ENCODE data around the gene ARVCF.
A peak's percentile ranks its signal among the peaks of the same experiment; 100 is the strongest.

Gene ARVCF, protein sequence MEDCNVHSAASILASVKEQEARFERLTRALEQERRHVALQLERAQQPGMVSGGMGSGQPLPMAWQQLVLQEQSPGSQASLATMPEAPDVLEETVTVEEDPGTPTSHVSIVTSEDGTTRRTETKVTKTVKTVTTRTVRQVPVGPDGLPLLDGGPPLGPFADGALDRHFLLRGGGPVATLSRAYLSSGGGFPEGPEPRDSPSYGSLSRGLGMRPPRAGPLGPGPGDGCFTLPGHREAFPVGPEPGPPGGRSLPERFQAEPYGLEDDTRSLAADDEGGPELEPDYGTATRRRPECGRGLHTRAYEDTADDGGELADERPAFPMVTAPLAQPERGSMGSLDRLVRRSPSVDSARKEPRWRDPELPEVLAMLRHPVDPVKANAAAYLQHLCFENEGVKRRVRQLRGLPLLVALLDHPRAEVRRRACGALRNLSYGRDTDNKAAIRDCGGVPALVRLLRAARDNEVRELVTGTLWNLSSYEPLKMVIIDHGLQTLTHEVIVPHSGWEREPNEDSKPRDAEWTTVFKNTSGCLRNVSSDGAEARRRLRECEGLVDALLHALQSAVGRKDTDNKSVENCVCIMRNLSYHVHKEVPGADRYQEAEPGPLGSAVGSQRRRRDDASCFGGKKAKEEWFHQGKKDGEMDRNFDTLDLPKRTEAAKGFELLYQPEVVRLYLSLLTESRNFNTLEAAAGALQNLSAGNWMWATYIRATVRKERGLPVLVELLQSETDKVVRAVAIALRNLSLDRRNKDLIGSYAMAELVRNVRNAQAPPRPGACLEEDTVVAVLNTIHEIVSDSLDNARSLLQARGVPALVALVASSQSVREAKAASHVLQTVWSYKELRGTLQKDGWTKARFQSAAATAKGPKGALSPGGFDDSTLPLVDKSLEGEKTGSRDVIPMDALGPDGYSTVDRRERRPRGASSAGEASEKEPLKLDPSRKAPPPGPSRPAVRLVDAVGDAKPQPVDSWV

DNA sequence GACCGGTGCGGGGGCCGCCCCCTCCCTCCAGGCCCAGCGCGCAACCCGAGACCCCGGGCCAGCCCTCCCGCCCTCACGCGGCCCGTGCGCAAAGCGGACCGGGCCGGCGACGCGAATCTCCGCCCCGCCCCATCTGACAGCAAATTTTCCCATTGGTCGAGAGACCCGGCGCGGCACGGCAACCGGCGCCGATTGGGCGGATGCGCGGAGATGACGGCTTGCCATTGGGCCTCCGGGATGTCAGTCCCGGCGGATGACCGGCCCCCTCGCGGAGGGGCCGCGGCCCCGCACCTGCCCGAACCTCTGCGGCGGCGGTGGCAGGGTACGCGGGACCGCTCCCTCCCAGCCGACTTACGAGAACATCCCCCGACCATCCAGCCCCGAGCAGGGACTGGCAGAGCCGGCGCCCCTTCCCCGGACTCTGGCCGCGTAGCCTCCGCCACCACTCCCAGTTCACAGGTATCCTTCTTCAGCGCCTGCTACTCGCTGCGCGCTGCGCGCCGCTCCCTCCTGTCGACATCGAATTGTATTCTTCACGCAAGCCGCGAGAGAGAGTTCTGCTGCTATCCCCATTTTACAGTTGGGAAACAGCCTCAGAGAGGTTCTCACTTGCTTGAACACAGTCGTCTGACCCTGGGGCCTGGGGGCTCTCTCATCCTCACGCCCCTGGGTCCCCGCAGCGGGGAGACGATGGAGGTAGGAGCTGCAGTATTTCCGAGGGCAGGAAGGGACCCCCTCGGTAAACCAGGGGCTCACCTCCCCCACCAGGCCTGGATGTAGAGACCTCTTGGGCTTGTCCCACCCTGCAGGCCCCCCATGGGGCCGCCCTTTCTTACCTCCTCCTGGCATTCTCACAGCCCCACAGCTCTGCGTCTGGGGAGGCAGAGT, at the start of gene ARVCF:
Gene ARVCF, minus strand, starts transcription at position 90 of the 888 bp plus-strand sequence. CDS start 26,029 bp downstream, outside the sequence.
- peak; percentile 36 for DNase-seq

DNA sequence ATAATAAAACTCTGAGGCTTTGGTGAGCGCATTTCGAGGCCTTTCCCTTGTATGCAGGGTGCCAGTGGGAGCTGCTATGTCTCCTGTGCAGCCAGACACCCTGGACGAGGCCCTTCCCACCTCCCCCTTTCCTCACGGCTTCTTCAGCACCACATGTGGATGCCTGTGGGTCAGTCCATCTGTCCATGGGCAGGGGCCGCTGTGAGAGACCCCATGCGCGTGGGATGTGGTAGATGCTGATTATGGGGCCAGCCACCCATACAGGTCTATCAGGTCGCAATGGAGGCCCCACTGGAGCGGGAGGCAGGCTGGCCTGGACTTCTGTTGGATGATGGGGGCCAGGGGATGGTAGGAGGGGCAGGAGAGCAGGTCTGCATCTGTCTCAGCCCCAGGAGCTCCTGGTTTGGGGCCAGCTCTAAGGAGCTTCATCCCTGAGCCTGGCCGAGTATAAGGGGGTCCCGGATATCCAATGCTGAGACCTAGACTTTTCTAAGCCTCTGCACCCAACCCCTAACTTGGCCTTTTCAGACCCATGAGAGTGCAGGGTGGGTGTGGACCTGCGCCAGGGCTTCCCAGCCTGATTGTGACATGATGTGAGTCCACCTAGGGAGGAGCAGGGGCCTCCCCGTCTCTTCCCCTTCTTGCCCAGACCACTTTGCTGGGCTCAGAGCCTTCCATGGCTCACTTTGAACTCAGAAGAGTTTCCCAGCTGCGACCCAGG, 49.4 kb upstream of the ARVCF start:
- no peak for DNase-seq

DNA sequence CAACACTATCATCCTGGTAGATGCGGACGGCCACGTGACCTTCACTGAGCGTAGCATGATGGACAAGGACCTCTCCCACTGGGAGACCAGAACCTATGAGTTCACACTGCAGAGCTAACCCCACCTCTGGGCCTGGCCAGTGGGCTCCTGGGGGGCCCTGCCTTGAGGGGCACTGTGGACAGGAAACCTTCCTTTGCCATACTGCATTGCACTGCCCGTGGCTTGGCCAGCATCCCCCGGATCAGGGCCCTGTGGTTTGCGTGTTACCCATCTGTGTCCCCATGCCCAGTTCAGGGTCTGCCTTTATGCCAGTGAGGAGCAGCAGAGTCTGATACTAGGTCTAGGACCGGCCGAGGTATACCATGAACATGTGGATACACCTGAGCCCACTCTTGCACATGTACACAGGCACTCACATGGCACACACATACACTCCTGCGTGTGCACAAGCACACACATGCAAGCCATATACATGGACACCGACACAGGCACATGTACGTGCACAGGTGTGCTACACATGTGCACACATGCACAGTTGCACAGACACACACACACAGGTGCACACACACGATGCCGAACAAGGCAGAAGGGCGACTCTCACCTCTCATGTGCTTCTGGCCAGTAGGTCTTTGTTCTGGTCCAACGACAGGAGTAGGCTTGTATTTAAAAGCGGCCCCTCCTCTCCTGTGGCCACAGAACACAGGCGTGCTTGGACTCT, 48.1 kb upstream of the ARVCF start:
- no peak for DNase-seq

DNA sequence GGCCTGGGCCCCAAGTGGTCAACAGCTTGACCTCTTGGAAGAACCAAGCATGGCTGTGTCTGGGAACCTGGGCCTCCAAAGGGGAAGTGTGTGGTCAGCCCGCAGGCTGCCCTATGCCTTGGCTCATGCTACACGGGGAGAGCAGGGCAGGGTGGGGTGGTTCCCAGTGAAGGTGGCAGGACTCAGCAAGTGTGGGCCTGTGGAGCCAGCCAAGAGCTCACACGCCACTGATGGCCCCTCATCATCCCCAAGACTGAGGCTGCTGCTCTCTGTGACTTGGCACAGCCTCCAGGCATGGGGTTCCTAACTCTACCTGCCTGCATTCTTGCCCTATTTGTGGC, 47.5 kb upstream of the ARVCF start:
- no peak for DNase-seq

DNA sequence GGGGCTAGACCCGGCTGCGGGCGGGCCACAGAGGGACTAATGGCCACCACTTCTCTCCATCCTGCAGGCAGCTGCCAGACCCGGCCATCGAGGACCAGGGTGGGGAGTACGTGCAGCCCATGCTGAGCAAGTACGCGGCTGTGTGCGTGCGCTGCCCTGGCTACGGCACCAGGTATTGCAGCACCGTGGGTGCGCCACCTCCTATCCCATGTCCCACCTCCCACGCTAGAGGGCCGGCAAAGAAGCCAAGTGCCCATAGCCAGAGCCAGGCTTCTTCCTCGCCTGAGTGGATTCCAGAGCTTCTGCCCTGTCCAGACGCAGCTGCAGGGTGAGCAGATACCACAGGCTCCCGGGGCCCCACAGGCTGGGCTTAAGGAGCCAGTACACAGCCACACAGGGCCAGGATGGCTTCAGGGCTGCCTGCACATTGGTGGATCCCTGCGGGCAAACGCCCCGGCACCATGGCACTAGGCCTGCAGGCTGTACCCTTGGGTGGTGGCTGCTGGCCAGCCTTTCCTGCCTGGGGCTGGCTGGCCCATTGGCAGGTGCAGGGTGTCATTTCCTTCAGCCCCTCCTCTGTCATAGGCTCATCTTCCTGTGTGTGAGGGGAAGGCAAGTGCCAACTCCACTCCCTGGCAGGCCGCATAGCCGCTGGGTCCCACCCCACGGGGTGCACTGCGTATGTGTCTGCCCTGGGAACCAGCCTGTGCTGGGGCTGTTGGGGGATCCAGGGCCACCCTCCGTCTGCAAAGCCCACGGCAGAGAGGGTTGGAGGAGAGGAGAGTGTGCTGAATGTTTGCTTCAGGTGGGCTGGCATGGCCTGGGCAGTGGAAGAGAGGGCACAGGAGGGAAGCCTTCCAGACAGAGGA, 46.9 kb upstream of the ARVCF start:
- no peak for DNase-seq

DNA sequence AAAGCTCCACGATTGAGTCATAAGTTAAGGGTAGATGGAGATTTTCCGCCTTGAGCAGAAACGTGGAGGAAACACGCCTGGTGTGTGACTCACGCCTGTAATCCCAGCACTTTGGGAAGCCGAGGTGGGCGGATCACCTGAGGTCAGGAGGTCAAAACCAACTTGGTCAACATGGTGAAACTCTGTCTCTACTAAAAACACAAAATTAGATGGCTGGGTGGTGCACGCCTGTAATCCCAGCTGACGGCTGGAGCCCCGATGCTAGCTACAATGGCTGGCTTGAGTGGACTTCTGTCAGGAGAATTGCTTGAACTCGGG, 46.1 kb upstream of the ARVCF start:
- DNase-seq, result no peak

DNA sequence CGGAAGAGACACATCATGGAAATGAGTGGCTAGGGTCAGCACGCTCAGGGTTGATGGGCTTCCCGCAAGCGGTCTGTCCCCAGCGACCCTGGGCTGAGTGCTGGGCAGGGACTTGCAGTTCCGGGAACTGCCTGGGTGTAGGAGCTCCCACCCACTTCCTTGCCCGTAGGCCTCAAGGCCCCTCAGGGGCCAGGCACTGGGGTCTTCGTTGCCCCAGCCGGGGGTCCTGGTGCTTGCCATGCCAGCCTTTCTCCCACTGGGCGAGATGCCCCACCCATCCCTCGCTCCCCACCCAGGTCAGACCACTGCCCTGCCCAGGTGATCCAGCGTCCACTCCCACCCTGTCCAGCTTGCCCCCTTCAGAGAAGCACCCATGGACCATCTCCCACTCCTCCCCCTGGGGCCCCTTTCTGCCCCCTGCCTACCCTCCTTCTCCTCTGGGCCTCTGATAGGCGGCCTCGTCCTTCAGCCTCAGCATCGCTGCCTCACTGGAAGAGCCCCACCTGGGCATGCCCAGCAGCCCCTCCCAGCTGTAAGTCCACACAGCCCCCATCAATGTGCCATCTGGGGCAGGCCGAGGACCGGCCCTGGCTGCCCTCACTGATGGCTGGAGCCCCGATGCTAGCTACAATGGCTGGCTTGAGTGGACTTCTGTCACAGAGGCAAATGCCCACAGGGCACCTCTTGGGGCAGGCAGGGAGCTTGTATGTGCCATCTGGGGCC, 45.6 kb upstream of the ARVCF start:
- DNase-seq, result no peak

DNA sequence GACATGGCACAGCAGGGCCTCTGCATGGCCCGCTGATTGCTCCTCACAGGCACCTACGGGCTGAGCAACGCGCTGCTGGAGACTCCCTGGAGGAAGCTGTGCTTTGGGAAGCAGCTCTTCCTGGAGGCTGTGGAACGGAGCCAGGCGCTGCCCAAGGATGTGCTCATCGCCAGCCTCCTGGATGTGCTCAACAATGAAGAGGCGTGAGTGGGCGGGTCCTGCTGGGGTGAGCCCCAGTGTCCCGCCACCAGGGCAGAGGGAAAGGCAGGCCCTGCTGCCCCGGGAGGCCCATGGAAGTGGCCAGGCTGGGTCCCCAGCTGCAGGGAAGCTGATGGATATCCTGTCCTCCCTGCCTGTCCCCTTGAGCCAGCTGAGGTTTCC, 44.8 kb upstream of the ARVCF start:
- DNase-seq, result no peak

DNA sequence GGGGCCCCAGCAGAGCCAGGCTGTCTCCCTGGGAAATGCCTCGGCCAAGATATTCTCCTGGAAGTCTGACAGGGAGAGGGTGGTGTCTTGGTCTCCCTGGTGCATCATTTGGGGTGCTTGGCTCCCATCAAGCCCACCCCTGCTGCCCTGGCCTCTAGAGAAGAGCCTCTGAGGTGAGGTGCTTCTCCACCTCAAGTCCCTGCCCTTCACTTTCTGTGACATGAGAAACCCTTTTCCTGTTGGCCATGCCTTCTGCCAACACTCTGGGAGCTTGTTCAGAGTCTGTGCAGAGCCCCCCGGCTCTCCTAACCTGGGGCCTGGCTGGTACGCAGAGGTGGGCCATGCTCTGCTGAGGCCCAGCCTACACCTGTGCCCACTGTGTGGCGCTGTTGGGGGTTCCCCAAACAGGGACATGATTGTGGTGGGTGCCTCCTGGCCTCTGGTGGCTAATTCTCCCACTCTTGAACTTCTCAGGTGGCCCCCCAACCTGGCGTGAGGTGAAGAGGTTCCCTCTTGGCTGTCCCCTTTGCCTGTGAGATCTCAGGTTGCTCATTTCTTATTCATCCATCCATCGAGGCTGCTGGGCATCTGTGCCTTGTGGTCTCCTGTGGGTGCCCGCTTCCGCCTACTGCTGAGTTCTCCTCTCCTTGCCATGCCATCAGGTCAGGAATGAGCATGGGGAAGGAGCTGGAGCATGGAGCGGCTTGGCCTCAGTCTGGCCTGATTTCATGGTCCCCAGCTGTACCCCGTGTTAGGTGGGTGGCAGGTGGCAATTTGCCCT, 44.3 kb upstream of the ARVCF start:
- DNase-seq, result no peak

DNA sequence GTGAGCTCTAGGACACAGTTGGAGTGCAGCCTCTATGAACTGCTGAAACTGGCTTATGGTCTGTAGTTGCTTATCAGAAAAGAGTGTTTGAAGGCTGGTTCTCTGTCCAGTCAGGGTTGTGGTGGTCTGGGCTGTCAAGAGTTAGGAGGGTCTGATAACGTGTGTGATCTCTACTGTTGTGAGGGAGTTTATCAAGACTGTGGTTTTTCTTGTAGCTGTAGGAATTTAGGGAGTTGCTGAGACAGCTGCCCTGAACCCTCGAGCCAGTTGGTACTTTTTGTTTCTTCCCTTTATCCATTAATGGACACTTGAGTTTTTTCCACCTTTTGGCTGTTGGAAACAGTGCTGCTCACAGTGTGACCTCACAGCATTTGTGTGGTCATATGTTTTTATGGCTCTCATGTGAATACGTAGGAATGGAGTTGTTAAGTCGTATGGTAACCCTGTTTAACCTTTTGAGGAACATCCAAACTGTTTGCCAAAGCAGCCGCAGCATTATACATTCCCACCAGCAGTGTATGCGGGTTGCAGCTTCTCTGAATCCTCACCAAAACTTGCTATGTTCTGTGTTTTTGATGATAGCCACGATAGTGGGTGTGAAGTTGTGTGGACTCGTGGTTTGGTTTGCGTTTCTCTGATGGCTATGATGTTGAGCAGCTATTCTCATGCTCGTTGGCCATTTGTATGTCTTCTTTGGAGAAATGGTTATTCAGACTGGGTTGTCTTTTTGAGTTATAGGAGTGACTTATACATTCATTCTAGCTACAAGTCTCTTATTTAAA, 42.6 kb upstream of the ARVCF start:
- no peak for DNase-seq

DNA sequence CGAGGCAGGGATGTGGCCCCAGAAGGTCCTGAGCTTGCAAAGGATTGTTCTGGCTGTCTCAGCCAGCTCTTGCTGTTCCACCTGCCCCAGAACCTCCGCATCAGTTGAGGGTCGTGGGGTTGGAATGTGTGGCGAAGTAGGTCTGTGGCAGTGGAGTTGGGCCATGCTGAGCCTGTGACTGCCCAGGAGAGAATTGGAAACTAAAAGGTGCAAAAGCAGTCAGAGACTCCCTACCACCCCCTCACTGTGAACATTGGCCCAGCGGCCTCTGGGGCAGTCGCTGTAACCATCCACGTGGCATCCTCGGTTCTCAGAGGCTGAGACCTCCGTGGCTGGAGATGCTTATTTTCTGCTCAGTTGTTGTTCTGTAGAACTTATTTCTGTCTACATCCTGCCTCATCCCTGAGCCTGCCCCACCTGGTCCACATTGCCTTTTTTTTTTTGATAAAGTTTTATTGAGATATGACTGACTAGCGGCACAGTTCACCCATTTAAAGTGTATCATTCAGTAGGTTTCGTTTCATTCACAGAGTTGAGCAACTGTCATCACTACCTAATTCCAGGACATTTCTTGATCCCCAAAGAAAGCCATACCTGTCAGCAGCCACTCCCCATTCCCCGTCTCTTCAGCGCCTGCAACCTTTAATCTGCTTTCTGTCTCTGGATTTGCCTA, 41.1 kb upstream of the ARVCF start:
- DNase-seq, result no peak

DNA sequence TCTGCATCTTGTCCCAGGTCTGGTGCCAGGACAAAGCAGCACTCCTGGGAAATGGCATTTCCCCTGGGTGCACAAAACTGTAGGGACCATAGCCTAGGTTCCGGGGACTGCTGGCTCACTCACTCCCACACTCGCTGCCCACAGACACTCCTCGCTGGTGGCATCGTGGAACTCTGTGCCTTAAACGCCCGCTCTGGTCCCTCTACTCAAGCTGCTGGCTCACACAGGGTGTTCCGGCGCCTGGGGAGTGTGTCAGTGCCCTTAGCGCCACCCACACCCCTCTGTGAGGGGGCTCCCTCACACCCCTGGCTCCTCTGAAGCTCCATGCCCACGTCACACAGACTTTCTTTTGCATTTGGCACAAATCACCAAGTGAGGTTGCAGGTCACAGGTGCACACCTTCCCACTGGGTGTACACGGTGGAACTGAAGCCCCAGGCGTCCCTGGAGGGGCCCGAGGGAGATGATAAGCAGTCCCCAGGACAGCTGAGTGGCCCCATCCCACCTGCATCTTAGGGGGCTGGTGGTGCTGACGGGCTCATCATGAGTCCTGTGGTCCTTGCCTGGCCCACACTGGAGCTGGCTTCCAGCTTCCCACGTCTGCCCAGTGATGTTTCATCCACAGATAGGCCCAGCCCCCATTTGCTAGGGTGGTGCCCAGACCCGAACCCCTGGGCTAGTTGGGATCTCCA, 40.2 kb upstream of the ARVCF start:
- DNase-seq, result no peak

DNA sequence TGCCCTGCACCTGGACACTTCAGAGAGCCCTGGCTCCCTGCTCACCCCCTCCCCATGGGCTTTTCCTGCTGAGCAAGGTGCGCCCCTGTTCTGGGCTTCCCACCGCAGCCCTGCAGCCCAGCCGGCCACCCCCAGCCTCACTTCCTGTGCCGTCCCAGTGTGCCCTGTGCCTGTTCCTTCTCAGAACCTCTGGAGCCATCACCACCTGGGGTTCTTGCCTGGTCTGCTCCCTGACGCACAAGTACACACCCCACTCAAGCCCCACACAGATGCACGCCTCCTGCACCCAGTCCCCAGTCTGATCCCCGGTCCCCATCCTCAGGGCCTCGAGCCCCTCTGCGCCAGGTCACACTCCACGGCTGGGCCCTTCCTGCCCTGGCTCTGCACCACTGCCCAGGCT, 39.5 kb upstream of the ARVCF start:
- DNase-seq, result no peak

DNA sequence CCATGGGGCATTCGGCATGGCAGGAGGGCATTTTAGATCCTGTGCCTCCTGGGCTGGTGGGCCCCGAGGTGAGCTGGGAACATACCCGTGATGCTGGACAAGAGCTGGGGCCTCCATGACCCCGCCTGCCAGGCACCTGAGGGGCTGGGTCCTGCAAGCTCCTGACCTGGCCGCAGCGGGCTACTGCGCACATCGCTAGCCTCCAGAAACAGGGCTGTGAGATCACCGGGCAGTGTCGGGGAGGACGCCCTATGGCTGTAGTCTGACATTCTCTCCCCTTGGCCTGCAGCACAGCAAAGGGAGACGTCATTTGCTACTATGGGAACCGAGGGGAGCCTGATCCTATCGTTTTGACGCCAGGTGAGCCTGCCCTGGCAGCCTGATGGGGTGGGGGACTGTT, 39.0 kb upstream of the ARVCF start:
- DNase-seq, result no peak

DNA sequence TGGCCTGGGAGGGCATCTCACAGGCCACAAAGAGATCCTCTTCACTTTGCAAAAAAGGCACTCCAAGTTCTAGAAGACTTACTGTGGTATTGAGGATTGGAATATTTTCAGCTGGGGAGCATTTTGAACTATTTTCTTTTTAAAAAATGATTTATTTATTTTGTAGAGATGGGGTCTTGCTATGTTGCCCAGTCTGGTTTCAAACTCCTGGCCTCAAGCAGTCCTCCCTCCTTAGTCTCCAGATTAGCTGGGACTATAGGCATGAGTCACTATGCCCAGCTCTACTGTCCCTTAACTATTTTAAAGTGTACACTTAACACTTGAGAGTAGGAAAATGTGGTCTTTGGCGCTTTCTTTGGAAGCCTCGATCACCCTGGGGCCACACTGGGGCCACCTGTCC, 38.5 kb upstream of the ARVCF start:
- no peak for DNase-seq

DNA sequence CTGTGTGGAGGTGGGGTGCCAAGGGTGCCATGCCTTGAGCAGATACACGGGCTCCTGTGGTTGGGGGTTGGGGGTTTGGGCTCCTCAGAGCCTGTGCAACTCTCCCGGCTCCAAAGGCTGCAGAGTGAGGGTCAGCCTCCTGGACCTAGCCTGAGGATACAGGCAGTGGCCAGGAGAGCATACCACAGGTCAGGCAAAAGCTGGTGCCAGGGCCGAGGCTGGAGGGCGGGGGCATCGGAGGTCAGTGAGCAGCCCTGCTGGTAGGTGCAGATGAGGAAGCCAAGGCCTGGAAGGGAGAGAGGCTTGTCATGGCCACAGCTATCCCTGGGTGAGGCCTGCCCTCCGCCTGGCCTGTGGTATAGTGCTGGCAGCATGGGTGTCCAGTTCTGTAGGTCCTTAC, 37.9 kb upstream of the ARVCF start:
- DNase-seq, result no peak

DNA sequence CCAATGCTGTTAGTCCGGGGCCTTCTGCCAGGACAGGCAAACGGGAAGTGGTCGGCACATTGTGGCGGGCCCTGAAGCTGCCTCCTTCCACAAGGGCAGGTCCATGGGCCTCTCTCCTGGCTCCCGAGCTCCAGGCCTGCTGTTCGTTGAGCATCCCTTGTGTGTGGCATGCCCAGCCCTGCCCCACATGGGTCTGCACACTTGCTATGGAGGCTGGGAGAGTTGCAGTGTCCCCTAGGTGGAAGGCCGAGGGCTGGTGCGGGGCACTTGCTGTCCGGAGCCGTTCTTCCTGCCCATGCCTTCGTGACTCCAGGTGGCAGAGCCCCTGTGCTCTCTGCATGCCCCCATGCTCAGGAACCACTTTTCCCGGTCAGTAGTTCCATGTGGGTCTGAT, 37.4 kb upstream of the ARVCF start:
- no peak for DNase-seq

Data from GOT3 (cell line).